GM19351 (cell line): ENCODE results near the gene MTREX.
"Not testable (repeated sequence)": the region's sequence is repeated elsewhere in the genome, so short reads cannot be mapped to it uniquely, and the experiment has no call there.

Experiments
- ATAC-seq: cut with Tn5 transposase; IDR thresholded peaks from one replicate; pipeline ENCODE4 v1.9.1; 2021; ENCODE audit warnings: mild to moderate bottlenecking, moderate library complexity; ENCODE audit not compliant: unreplicated experiment

Gene MTREX

GRCh38 chr5:55307383-55308253, at the start of gene MTREX, which contains the start of gene DHX29:
TSS of gene MTREX (plus strand) at chr5:55307989. CDS start at chr5:55308014, 25 bp downstream.
TSS of gene DHX29 (minus strand) at chr5:55307694. CDS start at chr5:55307573, 121 bp downstream.
- ATAC-seq, result peak; percentile 91

GRCh38 chr5:55258339-55258738, 49.5 kb upstream of the MTREX start:
- ATAC-seq, result no peak

GRCh38 chr5:55276771-55277170, 31.0 kb upstream of the MTREX start:
- ATAC-seq, result no peak

- no peak for ATAC-seq
Observed at GRCh38 chr5:55278778-55279177, 29.0 kb upstream of the MTREX start.

GRCh38 chr5:55286411-55286933, 21.3 kb upstream of the MTREX start:
- ATAC-seq, result no peak

- no peak for ATAC-seq
Observed at GRCh38 chr5:55289808-55290207, 18.0 kb upstream of the MTREX start.

GRCh38 chr5:55290991-55291390, 16.8 kb upstream of the MTREX start:
- no peak for ATAC-seq

- no peak for ATAC-seq
Observed at GRCh38 chr5:55294935-55295334, 12.9 kb upstream of the MTREX start.

- ATAC-seq, result no peak
Observed at GRCh38 chr5:55300890-55301289, 6.9 kb upstream of the MTREX start.

- ATAC-seq, result no peak
Observed at GRCh38 chr5:55303238-55303690, 4.5 kb upstream of the MTREX start.

GRCh38 chr5:55304584-55304983, 3.2 kb upstream of the MTREX start:
- ATAC-seq, result no peak

GRCh38 chr5:55305345-55305744, 2.4 kb upstream of the MTREX start:
- ATAC-seq, result no peak

GRCh38 chr5:55306641-55307382, 977 bp upstream of the MTREX start:
- peak; percentile 7 for ATAC-seq

GRCh38 chr5:55308254-55308836, 556 bp downstream of the MTREX start:
- ATAC-seq, result no peak

GRCh38 chr5:55313870-55314617, 6.3 kb downstream of the MTREX start:
- no peak for ATAC-seq

GRCh38 chr5:55316289-55316688, 8.5 kb downstream of the MTREX start:
- ATAC-seq, result no peak

GRCh38 chr5:55316837-55317236, 9.0 kb downstream of the MTREX start:
- no peak for ATAC-seq

- ATAC-seq, result not testable (repeated sequence)
Observed at GRCh38 chr5:55318237-55318636, 10.4 kb downstream of the MTREX start.

GRCh38 chr5:55319491-55319890, 11.7 kb downstream of the MTREX start:
- ATAC-seq, result no peak

- no peak for ATAC-seq
Observed at GRCh38 chr5:55320571-55320970, 12.8 kb downstream of the MTREX start.
